Measurements from ENCODE around the gene AOPEP.

The AOPEP gene

DNA sequence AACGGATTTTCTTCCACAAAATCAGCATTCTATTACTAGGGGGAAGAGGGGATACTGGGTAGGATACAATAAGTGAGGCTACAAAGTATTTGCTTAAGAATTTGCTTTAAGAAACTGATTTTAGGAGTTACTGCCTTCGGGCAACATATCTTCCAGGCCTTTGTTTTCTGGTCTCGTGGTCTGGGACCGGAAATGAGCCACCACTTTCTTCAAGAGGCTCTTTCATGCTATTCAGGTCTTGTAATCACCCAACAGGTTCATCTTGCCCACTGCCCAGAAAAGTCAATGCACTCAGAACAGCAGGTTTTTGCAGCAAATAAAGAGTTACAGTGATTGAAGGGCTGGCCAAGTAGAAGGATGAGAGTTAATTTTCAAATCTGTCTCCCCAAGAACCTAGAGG lies 6.6 kb upstream of the AOPEP start:
- no peak for DNase-seq

DNA sequence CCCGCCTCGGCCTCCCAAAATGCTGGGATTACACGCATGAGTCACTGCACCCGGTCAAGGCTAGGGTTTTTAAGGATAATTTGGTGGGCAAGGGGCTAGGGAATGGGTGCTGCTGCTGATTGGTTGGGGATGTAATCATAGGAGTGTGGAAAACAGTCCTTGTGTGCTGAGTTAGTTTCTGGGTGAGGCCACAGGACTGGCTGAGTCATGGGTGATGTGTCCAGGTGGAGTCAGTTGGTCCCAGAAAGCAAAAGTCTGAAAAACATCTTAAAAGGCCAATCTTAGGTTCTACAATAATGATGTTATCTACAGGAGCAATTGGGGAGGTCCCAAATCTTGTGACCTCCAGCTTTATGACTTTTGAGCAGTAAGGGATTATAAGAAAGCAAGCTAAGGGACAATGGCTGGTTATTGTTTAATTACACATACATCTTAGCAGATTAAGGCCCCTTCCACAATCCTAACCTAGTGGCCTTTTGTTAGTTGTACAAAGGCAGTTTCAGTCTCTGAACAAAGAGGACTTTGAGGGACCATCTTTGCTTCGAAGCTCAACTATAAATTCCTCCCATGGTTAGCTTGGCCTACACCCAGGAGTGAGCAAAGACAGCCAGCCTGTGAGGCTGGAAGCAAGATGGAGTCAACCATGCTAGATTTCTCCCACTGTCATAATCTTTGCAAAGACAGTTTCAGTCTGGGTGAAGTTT lies 5.5 kb upstream of the AOPEP start:
- no peak for DNase-seq

DNA sequence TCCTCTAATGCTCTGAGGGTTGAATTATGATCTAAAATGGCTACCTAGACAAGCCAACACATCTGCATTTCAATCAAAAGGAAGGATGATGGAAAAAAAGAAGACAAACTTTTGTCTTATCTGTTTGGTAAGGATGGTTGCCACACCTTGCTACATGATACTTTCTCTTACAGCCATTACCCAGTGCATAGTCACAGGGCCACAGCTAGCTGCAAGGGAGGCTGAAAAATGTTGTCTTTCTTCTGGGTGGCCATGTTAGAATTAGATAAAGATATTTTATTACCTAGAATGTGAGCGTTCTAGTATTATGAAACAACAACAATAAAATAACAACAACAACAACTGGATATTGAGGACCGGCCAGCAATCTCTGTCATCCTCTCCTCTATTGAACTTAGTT lies 4.7 kb upstream of the AOPEP start:
- DNase-seq, result no peak

DNA sequence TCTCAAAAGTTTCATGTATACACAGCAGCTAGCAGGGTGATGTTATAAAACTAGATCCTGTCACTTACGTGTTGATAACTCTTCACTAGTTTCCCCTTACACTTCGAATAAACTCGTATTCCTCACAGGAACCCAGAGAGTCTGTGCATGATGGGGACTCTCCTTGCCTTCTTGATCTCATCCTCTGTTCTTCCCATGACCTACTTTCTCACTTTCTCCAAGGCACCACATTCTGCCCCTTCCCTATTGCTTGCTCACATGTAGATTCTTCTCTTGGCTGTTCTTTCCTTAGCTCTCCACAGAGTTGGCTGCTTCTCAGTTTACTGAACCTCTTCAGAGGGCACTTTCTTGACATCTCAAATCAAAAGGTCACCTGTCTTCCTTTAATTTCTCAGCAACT lies 1.2 kb upstream of the AOPEP start:
- no peak for DNase-seq

DNA sequence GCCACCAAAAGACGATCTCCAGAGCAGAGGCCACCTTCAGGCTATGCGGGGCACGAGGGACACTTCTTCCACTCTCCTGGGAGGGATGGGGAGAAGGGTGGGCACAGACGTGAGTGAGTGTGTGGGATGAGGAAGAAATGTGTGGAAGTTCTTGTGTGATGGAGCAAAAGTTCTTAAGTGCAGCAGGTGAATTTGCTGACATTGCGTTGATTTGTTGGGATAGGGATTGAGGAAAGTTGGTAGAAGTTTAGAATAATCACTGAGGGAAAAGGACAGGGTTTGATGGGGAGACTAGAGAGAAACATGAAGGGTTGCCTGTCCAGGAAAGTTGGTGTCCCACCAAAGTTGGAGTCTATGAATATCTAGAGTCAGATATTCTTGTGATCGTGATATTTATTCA lies 2.2 kb downstream of the AOPEP start:
- no peak for DNase-seq

DNA sequence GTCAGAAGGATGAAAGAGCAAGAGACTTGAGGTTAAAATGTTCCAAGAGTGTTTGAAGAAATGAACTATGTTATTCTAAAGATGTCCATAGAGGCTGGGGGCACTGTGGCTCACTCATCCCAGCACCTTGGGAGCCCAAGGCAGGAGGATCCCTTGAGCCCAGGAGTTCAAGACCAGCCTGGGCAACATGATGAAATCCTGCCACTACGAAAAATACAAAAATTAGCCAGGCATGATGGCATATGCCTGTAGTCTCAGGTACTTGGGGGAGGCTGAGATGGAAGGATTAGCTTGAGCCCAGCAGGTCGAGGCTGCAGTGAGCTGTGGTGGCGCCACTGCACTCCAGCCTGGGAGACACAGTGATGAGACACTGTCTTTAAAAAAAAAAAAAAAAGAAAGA lies 2.7 kb downstream of the AOPEP start:
- DNase-seq, result no peak

DNA sequence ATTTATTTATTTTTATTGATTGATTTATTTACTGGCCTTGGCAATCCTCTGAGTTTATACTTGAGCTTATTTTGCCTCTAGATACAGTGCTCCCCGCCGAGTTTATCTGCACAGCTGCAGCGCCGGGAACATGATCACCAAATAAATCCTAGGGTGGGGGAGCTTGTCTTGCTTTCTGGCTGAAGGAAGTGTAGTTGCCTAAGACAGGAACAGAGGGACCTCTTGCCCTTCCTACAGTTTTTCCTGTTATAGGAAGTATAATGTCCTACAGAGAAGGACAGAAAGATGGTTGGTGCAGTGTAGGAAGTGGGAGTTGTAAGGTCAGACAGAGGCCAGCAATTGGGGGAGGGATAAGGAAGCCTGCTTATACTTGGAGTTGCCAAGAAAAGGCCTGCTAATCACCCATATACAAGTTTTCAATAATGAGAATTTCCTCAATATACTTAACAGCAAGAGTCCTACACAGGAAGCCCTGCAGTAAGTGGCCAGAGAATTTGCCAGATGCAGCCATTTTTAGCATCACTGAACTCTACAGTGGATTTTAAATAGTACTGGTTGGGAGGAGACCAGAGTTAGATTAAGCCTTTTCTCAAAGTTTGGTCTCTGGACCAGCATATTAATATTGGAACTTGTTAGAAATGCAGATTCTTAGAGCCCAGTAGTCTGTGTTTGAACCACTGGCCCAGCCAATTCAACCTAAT lies 7.7 kb downstream of the AOPEP start:
- no peak for DNase-seq

DNA sequence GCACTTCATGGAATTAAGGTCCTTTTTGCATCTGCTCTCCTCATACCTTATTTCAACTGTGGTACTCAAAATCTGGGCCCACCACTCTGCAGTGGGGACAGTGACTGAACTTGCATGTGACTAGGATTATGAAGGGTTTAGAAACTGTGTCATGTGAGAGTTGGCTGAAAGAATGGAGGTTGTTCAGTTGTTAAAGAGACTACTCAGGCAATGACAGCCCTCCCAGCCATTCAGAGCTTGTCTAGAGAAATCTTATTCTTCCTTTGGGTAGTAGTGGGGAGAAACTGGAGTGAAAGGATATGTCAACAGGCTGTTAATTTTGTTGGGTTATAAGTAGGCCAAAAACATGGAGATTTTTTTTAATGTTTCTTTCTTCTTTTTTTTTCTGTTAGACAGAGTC lies 10.3 kb downstream of the AOPEP start:
- DNase-seq, result no peak

DNA sequence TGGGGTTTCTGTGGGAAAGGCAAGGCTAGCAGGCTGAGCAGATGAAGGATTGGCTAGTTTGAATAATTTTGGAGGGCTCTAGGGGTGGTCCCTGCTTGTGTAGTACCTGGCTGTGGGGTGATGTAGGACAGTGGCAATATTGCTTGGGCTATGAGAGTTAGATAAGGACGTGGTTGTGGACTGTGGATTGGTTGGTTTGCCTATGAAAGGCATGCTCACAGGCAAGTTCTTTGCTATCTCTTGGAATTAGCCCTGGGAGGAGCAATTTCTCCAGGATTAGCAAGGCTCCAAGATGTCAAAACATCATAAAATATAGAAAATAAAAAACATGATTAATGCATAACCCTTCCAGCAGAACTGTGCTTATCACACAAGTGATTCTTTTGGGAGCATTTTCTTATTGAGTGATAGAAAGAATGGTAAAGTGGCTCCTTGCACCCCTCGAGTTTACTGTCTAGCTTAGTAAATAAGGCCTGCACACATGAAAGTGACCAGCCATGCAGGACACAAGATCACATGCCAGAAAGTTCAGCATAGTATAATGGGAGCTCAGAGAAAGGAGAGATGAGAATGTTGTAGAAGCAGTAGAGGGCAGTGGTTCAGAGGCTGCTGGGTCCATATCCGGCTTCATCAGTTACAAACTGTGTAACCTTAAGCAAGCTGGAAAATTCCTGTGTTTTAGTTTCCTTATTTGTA lies 13.8 kb downstream of the AOPEP start:
- no peak for DNase-seq

DNA sequence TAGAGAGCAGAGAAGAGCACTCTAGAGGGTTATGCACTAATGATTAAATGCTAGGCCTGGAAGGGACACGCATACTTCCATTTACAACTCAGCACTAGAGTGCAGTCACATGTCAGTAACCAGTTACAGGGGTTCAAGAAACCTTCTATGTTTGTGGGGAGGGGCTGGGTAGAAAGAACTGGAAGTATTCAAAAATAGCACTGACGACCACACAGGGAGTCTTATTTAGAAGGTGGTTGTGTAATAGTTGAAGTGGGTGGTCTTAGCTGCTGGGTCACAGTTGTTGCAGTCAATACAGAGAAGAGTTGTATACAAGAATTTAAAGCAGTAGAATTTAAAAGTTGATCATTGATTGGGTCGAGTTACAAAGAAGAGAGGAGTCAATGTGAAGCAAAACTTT lies 15.4 kb downstream of the AOPEP start:
- no peak for DNase-seq

DNA sequence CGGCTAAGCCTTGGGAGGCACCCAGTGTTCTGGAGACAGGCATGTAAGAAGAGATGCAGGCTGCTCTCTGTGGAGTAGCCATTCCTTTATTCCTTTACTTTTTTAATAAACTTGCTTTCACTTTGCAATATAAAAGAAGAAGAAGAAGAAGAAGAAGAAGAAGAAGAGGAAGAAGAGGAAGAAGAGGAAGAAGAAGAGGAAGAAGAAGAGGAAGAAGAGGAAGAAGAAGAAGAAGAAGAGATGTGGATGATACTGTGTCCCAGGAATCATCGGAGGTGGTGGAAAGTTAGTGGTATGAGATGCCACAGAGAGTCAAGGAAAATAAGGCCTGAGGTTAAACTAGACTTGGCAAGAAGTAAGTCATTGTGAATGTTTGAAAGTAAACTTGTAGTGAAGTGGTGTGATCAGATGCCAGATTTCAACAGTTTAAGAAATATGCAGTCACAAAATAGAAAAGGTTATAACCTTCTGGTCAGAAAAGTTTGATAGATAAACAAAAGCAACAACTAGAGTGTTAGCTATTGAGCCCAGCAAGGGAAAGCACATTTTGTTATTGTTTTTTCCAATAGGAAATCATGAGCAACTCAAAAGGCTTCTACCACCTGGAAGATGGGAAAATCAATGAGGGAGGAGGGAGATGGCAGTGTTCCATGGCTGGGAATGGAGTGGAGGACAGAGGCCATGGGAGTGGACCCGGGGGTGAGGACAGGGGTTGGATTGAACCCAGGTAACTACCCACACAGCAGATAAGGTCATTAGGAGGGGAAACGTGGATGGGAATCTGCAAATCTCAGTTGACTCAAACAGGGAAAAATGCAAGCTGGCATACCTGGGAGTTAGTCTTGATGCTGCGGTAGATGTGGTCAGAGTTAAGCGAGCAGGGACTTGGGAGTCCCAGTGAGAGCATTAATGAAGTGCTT lies 16.8 kb downstream of the AOPEP start:
- no peak for DNase-seq

DNA sequence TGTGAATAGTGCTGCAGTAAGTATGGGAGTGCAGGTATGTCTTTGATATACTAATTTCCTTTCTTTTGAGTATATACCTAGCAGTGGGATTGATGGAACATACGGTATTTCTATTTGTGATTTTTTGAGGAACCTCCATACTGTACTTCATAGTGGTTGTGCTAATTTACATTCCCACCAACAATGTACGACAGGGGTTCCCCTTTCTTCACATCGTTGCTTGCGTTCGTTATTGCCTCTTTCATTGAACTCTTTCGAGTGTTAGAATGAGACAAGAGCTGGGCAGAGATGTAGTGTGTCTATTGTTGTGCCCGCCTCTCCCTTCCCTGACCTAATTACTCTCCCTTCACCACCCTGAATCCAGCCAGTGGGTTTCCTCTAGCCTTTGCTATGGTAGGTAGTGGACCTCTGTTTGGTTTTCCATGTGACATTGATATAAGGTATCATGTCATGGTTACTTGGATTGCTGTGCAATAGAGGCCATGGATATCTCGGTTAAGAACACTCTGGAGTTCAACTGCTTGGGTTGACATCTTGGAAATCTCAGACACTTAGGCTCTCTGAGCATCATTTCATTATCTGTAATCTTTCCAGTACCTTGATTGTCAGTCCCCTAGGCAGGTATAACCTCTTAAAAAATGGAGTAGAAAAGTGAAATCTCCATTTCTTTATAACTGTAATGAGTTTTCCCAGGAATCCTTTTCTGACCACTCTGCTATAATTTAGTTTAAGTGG lies 19.5 kb downstream of the AOPEP start:
- no peak for DNase-seq

DNA sequence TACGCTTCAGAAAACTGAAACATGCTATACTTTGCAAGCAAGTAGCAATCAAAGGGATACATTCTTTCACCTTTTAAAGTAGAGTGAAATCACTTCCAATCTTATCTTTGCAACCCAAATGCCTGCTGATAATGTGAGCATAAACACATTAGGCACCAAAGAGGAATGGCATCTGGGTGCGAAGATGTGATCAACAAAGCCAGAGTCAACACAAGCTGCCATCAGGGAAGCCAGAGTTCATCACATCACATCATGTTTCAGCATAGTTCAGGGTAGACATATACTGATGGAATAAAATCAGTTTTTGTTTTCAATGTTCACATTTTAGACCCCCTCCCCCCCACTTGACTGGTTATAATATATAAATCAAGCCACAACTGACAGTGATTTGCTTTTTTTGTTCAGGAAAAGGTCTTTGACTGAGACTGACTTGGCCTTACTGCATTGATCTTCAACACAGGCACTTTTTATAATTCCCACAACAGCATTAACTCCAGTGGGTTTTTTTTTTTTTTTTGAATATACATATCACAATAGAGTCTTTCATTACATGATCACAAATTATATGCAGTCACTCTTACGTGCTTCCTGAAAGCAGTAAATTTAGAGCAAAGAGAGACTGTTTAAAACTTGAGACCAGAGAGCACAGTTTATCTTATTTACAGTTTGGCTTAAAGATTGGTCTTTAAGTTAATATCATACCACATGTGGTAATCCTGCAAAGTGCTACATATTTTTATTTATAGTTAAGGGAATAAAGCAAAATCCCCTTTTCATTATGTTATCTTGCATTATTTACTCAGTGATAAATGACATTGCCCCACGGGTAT lies 20.3 kb downstream of the AOPEP start:
- DNase-seq, result no peak

DNA sequence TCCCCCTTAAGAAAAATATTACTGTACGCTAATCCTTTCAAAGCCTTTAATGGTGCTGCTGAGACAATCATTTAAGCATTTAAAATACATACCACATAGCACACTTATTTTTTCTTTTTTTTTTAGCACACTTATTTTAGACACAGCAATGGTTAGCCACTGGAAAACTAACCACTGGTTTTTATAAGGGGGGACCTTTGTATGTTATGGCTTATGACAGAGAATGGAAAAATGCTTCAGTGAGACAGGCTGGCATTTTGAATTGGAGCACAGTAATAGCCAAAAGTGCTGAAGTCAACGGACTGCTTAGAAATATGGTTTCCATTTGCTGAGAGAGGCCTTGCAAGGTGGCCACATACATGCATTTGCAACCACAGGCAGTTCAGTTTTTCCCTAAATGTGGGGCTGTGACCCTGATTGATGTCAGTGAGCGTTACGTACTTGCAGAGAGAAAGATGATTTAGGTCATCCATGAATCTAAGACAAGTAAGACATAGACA lies 28.5 kb downstream of the AOPEP start:
- DNase-seq, result no peak

DNA sequence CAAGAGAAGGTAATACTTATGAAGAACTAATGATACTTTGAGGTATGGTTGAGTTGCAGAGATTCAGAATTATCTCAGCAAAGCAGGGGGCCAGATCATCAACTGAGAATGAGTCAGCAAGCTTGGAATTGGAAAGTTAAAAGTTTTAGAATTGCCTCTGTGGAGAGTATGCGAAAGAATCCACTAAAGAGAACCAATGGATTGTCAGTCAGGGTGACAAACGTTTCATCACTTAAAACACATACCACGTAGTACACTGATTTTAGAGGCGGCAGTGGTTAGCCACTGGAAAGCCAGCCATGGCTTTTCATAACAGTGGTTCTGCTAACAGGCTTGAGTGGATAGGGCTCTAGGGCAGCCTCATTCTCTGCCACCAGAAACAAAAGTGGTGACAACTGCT lies 30.7 kb downstream of the AOPEP start:
- no peak for DNase-seq

DNA sequence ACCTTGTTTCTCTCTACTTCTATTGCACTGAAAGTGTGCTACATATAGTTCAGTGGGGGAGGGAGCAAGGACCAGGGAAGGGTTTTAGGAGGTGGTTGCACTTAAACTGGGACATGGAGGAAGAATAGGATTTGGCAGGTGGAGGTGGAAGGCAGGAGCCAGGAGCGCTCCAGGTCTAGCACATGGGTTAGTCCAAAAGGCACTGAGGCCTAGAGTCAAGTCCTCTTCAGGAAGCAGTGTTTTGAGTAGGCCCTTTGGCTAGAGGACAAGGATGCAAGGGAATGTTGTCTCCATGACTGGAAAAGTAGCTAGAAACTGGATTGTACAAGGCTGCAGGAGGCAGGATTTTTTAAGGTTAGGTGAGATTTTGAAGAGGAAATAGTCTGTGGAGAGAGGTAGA lies 31.5 kb downstream of the AOPEP start:
- no peak for DNase-seq

DNA sequence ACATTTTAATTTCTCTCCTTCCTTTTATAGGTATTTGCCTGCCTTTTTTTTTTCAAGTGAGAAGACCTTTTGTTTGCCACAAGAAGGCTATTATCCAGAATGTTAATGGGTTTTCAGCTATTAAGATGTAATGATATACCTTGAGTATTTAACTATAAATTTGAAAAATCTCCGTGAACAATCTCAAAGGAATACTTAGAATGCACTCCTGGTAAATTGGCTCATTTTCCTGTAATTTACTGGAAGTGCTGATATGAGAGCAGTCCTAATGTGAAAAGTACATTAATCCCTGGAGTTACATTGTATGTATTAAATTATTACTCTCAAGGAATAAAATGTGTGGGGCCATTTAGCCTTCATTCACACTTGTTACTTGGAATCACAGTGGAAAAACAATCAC lies 32.4 kb downstream of the AOPEP start:
- DNase-seq, result no peak

DNA sequence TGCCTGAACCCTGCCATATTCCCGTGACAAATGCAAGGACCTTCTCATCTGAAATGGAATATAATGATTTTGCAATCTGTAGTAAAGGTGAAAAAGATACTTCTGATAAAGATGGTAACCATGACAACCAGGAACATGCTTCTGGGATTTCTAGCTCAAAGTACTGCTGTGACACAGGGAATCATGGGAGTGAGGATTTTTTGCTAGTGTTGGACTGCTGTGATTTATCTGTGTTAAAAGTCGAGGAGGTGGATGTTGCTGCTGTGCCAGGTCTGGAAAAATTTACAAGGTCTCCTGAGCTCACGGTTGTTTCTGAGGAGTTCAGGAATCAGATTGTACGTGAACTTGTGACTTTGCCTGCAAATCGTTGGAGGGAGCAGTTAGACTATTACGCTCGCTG lies 33.5 kb downstream of the AOPEP start:
- no peak for DNase-seq

DNA sequence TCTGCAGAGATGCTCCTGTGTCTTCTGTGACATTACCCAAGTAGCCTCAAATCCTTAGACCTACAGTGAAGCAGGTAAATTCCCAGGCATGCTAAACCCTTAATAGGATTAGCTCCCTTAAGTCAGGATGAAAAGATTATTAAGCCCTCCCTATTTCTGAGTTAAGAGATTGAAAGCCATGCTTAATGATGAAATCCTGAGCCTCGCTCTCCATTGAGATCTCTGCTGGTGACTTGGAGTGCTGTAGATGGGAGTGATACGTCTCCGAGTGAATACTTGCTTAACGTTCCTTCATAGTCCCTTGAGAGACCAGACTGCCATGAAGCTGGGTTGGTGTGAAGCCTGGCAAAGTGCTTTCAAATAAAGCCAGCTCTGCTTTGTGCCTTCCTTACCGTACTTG lies 34.2 kb downstream of the AOPEP start:
- DNase-seq, result no peak

DNA sequence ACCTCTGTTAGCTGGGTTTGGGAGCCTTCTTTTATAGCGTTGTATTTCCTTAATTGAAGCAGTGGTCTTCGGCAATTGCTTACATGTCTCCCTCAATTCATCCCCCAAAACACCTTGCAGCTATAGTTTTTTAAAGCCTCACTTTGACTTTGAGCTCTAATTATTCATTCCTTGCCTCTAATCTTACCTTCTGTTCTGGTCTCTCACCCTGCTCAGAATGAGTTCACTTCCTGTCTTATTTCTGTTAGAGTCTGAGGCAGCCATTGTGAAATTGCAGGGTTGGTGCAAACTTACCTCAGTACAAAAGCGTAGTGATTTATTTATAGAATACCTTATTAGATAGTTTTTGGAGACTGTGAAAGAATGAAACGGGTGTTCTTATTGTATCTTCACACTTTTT lies 35.0 kb downstream of the AOPEP start:
- no peak for DNase-seq

DNA sequence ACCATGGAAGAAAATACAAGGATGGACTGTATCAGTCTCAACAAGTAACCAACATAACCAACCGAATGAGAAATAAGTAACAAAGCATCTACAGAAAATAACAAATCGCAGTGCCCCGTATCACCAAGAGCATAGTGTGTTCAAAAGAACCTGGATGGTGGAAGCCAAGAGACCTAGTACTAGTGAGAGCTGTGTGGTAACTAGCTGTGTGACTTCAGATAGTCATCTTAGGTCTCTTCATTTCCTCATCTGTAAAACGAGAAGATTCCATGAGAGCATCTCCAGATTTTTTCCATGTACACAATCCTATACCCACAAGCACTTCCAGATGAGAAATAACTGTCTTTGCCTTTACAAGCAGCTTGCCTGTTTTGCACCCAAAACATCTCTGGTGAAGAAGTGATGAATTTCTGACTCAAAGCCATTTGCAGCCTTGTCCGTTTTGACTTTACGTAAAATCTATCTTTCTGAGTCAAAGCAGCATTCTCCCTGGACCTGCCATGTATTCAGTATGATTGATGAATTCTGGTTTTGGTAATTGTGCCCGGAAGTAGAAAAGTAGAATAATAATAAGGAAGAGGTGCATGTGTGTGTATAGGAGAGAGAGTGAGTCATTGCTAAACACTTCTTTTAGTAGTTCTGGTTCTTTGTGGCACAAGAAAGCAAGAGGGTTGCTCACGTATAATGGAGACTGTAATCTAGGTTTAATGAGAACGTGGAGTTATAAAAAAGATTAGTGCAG lies 41.0 kb downstream of the AOPEP start:
- no peak for DNase-seq
